GM18502 (cell line): ENCODE measurements around the gene TRIM10.
"Not testable (repeated sequence)": the region's sequence is repeated elsewhere in the genome, so short reads cannot be mapped to it uniquely, and the experiment has no call there.

Experiments used
- ATAC-seq: cut with Tn5 transposase; IDR thresholded peaks from one replicate; pipeline ENCODE4 v1.9.1; 2021; ENCODE audit warnings: mild to moderate bottlenecking; ENCODE audit not compliant: unreplicated experiment, poor library complexity

The TRIM10 gene

DNA sequence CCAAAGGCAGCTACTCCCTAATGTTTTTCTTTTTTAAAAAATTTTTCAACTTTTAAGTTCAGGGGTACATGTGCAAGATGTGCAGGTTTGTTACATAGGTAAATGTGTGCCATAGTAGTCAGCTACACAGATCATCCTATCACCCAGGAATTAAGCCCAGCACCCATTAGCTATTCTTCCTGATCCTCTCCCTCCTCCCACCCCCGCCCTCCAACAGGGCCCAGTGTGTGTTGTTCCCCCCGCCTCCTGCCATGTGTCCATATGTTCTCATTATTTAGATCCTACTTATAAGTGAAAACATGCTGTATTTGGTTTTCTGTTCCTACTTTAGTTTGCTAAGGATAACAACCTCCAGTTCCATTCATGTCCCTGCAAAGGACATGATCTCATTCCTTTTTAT, 14.8 kb upstream of the TRIM10 start:
- no peak for ATAC-seq

DNA sequence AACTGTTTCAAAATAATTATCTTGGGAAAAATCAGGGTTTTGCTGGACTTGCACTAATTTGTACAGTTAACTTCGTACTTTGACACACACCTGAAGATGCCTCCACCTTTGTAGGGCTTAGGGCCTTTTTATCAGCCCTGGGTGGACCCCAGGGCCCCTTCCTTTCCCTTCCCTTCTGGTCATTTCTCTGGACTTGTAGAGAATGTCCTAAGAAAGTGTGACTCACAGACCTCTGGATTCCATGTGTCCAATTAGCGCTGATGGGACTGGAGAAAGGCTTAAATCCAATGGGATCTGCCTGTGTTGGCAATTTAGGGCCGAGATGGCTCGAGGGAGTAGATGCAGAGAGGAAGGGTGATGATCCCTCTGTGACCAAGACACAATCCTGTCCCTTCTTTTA, 11.7 kb upstream of the TRIM10 start:
- no peak for ATAC-seq

DNA sequence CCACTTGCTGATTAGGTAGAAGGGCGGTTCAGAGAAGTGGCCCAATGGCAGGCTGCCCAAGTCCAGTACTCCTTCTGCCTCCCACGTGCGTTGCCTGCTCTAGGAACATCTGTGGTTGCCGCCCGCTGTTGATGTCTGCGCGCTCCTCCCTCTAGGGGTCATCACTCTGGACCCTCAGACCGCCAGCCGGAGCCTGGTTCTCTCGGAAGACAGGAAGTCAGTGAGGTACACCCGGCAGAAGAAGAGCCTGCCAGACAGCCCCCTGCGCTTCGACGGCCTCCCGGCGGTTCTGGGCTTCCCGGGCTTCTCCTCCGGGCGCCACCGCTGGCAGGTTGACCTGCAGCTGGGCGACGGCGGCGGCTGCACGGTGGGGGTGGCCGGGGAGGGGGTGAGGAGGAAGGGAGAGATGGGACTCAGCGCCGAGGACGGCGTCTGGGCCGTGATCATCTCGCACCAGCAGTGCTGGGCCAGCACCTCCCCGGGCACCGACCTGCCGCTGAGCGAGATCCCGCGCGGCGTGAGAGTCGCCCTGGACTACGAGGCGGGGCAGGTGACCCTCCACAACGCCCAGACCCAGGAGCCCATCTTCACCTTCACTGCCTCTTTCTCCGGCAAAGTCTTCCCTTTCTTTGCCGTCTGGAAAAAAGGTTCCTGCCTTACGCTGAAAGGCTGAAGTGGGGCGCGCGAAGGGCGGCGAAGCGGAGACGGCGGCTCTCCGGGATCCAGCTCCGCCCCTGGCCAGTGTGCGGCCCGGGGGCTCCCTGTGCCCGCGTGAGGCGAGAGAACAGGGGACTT, 10.9 kb upstream of the TRIM10 start:
- ATAC-seq = no peak

DNA sequence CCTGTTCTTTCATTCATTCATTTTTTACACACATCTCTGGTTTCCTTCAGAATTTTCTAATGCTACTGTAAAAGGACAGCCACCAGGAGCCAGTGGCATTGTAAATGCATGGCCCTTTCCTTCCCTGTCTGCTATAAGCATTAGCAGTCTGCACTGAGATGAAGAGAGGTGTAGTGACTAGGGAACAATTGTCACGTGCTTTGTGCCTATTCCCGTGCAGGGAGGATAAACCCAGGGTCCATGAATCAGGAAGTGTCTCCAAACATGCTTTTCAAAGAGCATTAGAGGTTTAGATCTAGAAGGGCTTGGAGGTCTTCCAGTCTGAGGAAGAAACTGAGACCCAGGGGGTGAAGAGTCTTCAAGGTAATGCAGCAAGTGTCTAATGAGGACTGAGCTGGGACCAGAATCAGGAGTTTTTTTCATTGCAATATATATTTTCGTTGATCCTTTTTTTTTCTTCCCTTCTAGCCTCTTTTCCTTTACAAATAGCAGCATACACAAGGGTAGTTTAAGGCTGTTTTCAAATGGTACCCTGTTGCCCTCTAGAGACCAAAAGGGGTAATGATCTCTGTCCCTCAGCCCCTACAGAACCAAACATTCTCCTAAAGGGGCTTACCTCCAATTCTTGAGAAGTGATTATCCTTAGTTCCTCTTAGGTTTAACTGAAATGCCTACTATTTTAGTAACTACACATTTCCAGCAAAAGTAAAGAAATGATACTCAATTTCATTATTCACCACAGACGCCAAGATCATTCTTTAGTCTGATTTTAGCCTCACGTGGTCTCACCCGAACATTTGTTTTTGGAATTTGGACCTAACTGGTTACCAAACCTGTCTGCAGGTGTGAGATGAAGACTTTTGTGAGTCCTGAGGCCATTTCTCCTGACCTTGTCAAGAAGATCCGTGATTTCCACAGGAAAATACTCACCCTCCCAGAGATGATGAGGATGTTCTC, 8.9 kb upstream of the TRIM10 start:
- no peak for ATAC-seq

DNA sequence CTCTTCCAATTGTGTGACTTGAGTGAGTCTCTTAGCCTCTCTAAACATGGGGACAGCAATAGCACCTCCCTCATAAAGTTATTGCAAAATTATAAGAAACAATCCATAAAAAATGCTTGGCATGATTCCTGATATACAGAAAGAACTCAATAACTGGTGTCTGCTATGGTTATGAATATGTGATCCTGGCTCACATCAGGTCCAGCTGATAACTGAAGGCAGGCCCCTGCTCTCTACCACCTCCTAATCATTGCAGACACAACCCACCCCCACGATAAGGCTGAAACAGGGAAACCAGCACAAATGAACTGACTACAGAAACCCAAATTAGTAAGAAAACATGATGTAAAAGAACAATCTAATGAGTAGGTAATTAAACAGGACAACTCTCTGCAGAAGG, 7.7 kb upstream of the TRIM10 start:
- ATAC-seq = no peak

DNA sequence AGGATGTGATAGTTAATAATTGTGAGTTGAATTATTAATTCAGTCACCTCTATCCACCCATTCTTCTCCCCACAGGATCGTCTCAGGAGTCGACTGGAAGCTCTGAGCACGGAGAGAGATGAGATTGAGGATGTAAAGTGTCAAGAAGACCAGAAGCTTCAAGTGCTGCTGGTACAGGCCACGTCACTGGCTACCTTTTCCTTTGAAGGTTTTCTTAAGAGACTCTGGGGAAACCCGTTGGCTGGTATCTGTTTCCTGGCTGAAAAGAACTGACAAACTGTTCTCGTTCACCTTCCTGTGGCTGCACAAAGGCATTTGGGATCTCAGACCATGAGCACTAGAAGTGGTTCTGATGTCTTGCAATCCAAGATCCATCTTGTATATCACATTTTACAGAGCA, 6.1 kb upstream of the TRIM10 start:
- no peak for ATAC-seq

DNA sequence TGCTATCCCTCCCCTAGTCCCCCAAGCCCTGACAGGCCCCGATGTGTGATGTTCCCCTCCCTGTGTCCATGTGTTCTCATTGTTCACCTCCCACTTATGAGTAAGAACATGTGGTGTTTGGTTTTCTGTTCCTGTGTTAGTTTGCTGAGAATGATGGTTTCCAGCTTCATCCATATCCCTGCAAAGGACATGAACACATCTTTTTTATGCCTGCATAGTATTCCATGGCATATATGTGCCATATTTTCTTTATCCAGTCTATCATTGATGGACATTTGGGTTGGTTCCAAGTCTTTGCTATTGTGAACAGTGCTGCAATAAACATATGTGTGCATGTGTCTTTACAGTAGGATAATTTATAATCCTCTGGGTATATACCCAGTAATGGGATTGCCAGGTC, 4.2 kb upstream of the TRIM10 start:
- not testable (repeated sequence) for ATAC-seq

DNA sequence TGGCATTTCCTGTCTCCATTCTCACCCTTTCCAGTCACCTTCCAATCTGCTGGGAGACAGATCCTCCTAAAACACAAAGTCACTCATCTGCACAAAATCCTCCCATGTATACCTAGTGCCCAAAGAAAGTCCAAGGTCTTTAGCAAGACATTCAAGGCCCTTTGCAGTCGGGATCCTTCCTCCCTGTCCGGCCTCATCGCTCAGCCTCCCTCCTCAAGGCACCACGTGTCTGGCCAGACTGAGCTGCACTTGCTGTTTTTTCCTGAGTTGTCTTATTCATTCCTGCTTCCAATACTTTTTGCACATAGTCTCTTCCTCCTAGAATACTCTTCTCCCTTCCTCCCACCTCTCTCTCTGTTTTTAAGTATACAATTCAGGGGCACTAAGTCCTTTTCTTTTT, 3.7 kb upstream of the TRIM10 start:
- no peak for ATAC-seq

DNA sequence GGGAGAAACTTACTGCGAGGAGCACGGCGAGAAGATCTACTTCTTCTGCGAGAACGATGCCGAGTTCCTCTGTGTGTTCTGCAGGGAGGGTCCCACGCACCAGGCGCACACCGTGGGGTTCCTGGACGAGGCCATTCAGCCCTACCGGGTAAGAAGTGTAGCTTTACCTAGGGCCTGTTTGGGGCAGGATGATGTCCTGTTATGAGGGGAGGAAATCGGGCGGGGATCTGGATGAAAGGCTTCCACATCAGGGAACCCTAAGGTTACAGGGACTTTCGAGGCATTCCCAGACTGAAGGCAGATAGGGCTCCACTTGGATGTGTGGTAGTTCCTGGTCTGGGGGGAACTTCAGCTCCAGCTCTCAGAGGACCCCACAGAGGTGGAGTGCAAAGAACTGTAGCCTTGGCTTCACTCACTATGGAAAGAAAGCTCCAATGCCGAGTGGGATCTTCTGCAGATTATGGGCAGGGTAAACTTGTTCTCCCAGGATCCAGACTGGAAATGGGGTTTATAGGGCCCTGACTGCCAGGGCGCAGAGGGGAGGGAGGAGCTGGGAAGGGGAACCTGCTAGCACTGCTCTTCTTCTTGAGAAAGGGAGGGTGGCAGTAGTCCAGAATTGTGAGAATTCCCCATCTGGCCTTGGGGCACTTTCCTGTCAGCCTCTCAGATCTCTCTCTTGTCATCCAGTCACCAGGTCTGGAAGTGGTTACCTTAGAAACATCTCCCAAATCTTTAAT, 3.1 kb upstream of the TRIM10 start:
- ATAC-seq = no peak

DNA sequence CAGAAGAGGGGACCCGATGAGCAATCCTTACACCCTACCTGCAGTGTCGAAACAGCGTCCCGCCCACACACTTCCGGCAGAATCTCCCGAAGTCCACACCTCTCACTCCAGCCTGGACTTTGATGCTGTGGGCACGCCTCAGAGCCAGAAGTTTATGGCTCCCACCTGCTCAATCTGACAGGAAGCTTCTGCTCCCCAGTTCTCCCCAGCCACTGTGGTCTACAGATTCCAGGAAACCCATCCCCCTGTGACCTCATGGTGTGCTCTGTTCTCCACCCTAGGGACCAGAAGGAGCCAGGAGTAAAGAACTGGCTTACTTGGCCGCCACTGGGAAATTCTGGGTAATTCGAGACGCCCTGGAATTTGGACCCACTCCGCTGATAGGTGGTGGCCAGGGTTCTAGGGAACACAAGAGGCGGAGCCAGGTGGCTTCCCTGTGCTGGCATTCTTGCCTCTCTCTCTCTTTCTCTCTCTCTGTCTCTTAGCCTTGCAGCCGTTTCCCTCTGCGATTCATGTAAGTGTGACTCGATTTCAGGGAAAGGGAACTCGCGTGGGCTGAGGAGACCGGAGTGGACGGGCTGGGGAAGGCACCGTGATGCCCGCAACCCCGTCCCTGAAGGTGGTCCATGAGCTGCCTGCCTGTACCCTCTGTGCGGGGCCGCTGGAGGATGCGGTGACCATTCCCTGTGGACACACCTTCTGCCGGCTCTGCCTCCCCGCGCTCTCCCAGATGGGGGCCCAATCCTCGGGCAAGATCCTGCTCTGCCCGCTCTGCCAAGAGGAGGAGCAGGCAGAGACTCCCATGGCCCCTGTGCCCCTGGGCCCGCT, 2.3 kb upstream of the TRIM10 start, which contains the start of gene TRIM15:
Gene TRIM15, plus strand, starts transcription at position 457 of the 828 bp plus-strand sequence. Its CDS starts 139 bp downstream, at position 596.
- ATAC-seq = no peak

DNA sequence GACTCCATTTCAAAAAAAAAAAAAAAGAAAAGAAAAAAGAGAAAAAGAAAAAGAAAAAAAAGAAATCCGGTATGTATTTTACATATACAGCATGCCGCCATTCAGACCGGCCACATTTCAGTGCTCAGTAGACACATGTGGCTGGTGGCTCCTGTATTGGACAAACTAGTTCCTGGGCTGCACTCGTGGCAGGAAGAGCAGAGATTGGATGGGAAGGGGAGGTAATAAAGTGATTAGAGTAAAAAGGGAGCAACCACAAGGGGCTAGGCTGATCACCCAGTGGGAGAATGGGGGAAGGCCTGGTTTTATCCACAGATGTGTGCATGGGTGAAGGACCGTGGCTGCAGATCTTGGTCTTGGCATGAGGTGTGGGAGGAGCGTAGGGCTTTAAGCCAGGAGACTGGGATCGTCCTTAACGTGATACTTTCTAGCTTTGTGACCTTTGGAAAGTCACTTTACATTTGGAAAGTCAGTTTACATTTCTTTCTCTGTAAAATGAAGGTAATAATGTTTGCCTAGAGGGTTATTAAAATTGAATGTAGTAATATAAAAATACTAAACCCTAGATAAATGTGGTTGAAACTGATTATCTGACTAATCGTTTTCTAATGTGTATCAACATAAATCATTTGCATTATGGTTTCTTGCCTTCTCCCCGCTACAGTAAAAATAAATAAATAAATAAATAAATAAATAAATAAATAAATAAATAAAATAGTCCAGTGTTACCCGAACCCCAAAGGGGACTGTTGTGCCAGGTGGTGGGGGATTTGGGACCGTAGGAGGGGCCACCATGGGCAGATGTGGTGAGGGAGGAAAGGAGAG, 1.5 kb upstream of the TRIM10 start:
- no peak for ATAC-seq

DNA sequence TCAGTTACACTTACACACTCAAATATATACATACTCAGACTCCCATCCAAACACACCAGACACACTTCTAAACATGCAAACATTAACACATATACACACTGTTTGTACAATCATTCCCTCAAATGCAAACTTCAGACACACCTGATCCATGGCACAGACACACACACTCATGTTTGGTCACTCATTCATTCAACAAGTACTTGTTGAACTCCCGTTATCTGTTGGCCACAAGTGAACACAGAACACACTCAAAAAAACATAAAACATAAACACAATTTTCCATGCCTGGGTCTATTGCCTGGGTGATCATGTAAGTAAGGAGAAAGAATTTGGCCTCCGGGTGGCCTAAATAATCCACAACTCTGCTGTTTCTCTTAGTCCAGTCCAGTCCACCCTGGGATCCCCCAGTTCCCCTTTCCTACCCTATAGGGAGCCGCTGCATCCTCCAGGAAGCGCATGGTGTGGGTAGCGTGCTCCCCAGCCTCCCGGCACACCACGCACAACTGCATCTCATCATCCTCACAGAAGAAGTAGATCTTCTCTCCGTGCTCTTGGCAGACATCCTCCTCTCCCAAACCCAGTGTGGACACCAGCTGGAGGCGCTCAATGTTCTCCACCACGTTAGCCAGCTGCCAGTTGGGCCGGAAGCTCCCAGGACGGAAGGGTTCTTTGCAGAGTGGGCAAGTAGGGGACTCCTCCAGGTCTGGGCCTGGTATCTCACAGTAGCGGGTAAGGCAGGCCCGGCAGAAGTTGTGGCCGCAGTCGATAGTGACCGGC, 815 bp downstream of the TRIM10 start:
- no peak for ATAC-seq

DNA sequence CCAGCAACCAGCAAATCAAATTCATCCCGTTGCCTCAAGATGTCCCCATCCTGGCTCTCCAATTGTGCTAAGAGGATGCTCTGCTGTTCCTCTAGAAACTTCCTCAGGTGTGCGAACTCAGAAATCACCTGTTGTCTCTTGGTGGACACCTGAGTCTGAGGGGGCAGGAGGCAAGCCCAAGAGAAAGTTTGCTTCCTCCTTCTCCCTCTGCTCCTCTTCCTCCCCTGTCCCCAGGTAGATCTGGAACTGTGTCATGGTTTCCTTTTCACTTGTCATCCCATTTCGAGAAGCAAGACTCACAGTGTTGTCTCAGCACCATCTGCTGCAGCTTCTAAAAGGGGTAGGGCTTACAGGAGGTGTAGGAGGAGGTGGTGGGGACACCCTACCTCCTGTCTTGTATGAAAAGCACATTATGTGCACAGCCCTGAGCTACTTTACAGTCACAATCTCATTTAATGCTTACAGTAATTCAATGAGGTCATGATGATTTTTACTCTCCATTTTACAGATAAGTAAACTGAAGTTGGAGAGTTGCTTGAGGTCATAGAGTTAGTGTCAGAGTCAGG, 2.5 kb downstream of the TRIM10 start:
- ATAC-seq = no peak

DNA sequence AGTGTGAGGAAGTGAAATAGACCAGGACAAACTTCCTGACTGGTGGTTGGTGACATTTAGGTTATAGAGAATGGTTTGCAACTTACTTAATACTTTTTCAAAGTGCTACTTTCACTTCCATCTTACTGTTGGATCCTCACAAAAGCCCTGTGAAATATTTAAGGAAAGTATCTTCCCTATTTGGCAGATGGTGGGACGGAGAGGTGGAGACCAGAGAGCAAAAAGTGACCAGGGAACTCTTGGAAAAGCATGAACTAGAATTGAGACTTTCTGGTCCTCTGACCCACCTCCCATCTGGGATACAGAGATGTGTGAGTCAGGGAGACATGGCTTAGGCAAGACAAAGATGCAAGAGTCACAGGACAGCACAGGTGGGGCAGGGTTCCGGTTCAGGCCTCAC, 3.0 kb downstream of the TRIM10 start:
- ATAC-seq = no peak

DNA sequence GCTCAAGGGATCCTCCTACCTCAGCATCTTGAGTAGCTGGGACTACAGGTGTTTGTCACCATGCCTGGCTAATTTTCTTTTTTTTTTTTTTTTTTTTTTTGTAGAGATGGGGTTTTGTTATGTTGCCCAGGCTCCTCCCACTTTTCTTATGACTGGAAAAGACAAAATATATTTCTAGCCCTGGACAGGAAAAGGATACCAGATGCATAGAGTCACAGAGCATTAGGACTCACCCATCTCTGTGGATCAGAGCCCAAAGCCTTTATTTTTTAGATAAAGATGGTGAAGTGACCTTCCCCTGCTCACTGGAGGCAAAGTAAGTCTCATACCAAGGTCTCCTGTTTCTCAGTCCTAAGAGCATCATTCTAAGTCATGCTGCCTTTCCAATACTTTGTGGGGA, 3.4 kb downstream of the TRIM10 start:
- ATAC-seq = no peak

DNA sequence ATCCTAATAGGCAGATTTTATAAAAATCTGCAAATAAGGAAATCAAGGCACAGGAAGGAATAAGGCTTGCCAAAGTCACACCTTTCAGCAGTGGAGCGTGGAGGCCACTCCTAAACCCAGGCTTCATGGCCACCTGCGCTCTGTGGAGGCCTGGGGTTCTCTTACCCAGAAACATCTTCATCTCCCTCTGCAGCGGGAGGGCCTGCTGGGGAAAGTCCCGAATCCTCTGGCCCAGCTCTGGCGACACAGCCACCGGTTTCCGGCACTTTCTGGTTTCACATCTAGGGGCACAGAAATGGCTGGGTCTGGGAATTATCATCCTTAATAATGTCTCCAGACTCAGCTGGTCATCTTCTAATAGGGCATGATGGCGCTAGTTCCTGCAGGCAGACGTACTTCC, 4.2 kb downstream of the TRIM10 start:
- no peak for ATAC-seq

DNA sequence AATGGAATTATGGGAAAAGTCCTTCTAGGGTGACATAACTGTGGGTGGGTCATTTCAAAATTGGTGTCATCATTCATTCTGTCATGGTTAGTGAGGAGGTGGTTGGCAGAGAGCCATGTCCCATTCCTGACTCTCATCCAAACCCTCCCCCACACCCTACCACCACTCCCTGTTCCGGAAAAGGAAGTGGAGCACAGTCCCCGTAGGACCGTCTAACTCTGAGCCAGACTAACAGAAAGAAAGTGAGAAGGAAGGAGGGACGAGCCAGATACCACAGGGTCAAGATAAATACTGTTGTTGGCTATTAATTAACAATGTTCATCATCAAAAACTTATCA, 4.8 kb downstream of the TRIM10 start:
- no peak for ATAC-seq
